GM19238 (cell line): ENCODE results near the gene TACR2.

Experiments
- DNase-seq: peaks from one replicate; pipeline ENCODE4 v3.0.0; 2011; ENCODE audit warnings: low spot score; ENCODE audit not compliant: insufficient read length

Gene TACR2

DNA sequence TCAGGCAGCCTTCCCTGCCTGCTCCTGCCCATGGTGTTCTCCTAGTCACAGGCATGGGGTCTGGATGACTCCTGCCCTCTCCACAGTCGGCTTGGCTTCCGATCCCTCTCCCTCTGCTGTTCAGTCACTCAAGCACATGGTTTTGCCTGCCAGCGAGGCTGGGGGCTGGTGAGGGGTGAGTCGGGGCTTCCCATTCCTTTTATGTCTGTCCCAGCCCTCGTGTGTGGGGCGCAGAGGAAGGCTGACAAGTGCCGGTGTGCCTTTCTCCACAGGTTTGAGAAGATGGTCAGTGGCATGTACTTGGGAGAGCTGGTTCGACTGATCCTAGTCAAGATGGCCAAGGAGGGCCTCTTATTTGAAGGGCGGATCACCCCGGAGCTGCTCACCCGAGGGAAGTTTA, 40.1 kb downstream of the TACR2 start:
- no peak for DNase-seq

DNA sequence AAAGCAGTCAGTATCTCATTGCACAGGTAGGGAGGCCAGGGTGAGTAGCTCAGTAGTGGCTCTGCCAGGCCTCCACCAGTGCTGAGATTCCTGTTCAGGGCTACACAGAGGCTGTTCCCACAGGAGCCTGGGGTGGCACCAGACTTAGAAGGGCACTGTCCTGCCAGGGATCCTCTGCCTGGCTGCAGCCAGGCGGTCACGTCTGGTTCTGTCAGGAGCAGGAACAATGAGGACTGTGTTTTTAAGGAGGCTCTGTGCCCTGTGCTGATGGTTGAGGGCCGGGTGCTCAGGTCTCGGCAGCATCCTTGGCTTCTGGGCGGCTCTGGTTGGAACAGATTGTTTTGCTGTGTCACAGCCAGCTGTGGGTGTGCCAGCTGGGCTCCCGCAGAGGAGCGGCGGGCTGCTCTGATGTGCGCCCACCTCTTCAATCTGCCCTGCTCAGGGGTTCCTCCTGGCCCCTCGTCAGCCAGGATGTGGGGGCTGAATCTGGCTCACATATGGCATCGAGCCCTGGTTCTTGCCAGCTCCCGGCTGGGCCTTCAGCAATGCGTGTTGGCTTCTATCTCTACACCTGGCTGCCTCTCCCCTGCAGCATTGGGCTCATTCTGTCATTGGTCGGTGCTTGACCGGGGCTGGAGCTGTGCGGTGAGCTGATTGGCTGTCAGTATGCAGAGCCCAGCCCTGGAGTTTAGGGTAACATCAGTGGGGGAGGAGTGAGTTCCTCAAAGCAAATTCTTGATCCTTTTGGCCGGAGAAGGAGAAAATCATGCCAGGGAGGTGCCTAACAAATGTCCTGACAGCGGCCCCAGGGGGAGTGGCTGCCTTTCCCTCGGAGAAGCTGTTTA, 41.2 kb downstream of the TACR2 start:
- DNase-seq, result no peak

DNA sequence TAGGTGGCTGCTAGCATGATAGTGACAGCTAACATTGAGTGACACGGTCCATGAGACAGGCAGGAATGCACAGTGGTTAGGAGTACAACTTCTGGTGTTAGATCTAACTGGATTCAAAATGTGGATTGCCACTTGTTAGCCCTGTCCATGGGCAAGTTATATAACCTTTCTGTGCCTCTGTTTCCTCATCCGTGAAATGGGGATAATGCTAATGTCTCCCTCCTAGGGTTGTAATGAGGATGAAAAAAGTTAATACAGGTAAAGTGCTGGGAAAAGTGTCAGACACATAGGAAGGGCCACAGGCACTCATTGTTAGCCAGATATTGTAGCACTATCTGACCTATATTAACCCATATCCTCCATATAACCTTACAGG, 41.8 kb downstream of the TACR2 start:
- DNase-seq, result no peak

DNA sequence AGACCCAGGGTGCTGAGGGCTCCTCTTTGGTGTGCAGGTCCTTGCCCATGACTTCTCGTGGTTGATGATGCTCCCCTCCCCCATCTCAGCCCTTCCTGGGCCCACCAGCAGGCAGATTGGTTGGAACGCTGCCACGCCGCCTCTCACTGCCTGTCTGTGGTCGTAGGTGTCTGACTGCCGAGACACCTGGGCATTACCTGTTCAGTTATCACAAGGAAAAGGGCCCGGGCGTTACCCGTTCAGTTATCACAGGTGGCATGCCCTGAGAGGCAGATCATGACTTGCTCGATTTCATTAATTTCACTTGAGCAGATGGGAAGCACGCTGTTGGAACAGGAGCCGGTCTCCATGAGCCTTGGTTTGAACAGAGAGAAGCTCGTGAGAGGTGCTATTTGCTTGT, 42.5 kb downstream of the TACR2 start:
- DNase-seq, result no peak

DNA sequence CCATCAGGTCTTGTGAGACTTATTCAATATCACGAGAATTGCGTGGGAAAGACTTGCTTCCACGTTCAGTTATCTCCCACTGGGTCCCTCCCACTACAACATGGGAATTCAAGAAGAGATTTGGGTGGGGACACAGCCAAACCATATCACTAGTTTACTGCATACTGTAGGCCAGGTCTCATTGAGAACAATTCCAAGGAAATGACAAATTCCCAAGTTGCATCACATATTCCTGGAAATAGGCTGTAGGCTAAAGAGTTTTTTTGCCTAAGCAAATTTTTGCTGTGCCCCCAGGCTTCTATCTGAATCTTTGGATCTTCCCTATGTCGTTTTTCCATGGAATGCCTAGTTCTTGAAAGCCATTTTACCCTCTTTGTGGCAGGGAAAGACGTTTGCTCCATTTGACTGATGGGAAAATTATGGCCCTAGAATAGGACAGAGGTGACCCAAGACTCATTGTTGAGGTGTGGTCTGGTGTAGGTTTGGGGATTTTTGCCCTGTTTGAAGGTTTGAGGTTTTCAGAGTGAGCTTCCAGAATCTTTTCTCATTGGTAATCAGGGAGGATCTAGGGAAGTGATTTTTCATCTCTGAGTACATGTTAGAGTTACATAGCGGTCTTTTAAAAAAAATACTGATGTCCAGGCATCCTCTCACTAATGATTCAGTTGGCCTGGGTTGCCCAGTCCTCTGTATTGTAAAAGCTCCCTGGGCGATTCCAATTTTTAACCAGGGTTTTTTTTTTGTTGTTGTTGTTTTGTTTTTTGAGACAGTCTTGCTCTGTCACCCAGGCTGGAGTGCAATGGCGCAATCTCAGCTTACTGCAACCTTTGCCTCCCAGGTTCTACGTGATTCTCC, 44.4 kb downstream of the TACR2 start:
- no peak for DNase-seq

DNA sequence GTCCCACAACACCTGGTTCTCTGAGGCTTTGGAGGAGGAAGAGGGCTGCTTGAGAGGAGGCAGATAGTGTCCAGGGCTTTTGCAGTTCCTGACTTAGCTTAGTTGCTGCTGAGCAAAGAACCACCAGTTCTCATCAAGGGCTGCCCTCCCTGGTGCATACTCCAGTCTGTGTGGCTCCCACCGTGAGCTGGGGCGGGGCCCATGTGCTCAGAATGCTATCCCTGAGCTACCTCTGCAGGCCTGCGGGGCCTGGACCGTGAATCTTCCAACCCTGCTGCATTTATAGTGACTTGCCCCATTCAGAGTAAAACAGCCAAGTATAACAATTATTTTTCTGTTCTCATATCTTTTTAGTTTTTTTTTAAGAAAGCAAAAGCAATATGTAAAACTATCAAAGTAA, 49.2 kb downstream of the TACR2 start:
- DNase-seq, result no peak

DNA sequence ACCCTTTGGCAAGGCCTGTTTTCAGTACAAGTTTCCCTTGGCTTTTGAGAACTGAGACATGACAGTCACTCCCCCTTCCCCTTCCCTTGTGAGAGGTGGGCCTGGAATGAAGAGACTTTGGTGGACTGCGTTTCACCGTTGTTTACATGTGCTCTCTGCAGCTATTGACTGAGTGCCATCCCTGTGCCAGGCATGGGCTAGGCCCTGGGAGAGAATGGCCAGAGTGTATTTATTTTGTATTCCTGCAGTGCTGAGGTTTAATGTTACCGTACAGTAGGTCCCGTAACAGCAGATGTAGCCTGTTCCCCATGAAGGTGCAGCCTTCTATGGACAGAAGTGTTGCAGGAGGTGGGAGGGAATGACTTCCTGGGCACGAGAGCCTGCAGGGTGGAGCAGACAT, 50.0 kb downstream of the TACR2 start:
- DNase-seq, result no peak

DNA sequence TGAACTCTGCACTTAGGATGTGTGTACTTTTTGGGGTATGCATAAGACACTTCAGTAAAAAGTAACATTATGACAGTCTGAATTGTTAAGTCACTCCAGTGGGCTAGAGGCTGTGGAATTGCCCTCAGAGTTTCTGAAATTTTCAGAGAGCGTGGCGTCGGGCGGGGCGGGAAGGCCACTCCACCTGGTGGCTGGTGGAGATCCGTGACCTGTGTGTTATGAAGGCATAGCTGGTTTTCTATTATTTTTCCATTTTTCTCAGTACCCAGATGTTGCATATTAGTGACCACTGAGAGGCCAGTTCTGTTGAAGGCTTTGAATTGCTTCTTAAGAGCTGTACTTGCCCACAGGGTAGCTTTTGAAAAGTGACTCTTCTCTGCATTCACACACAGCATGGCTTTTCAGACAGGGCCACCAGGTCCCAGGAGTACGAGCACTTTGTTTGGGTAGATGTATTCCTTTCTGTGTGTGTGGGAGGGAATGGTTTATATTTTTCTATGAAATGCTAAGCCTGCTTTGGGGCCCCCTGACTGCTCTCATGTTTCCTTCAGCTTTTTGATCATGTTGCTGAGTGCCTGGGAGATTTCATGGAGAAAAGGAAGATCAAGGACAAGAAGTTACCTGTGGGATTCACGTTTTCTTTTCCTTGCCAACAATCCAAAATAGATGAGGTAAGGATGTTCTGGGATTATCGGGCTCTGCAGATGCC, 52.3 kb downstream of the TACR2 start:
- no peak for DNase-seq

DNA sequence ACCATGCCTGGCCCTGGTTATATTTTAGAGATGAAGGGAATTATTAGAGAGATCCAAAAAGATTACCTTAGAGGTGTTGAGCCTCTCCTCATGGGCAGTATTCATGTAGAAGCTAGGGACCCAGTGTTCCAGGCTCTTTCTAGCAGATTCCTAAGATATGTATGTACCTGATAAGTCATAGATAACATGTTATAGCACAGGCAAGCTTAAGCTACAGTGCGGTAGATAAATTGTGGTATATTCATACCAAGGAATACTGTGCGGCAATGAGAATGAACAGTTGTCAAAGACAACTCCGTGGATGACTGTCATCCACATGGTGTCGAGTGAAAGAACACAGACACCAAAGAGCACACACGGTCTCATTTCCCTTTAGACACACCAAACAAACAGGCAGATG, 53.1 kb downstream of the TACR2 start:
- no peak for DNase-seq

DNA sequence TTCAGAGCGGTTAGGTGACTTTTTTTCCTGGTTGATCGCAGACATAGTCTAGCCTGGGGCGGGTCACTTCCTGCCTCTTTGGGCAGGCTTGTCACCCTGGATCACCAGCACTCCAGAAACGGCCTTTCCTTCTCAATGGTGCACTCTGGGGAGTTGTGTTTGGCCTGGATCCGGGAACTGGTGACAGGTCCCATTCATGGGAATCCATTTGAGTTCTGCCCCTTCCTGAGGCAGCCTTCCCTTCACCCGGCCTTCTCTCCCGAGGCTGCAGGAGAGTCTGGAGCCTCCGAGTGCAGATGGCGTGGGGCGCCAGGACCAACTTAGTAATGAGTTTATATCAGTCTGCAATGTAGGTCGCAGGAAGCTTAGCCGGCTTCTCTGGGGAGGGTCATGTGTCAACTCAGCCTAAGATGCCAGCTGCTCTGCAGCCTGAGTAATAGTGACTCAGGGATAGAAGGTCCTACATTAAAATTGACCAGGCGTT, 54.2 kb downstream of the TACR2 start:
- no peak for DNase-seq

DNA sequence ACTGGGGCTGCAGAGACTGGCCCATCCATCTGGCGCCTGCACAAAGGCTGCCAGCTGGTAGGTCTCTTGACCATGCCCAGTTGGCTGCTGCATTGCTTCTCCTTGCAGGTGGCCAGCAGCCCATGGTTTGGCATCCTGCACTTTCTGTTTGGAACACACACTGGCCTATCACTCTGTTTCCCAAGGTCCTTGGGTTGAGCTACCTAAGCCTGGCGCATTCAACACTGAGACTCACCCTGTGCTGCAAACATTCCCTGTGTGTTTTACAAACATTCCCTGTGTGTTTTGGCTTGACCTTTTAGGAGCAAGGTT, 55.5 kb downstream of the TACR2 start:
- no peak for DNase-seq

DNA sequence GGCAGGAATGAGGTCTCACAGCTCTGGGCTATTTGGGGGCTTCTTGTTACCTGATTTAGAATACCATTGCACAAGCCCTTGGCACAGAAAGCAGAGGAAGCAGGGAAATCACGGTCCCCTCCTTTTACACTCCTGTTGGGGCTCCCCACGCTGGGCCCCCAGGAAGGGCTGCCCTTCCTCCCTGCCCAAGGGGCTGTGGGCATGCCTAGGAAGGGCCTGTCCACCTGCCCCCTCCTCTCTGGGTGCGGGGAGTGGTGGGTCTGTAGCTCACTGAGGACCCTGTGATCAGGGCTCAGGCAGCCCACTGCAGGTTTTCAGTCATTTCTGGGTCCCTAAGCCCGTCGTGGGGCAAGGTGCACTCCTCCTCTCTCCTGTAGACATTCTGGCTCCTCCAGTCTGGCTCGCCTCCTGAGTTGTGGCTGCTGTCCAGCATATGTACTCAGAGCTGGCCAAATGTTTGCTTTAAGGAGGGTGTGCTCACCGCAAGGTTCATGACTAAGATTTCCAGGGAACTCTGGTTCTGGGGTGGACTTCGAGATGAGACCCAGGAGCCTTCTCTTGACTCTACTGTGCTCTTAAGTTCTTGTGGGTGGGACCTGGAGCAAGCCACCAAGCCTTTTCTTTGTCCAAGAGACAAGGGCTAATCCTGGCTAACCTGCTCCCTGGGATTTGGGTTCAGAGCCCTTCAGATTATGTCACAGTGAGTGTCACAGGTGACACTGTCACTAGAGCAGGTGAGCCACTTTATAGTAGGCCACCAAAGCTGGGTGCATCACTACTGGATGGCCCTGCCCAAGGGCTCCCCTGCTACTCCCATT, 56.0 kb downstream of the TACR2 start:
- DNase-seq, result no peak

DNA sequence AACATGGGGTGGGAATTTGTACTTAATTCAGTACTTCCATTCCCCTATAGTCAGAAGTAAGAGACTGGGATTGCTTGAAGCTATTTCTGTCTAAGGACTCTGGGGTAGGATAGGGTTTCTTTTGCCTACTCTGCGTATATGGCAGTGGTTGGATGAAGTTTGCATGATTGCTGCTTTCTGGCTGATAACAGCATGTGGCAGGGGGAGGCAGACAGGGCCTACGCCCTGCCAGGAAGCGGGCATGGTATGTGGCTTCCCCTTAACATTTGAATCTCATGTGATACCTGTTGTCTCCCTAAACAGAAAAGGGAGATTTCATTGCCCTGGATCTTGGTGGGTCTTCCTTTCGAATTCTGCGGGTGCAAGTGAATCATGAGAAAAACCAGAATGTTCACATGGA, 57.1 kb downstream of the TACR2 start:
- DNase-seq, result no peak

DNA sequence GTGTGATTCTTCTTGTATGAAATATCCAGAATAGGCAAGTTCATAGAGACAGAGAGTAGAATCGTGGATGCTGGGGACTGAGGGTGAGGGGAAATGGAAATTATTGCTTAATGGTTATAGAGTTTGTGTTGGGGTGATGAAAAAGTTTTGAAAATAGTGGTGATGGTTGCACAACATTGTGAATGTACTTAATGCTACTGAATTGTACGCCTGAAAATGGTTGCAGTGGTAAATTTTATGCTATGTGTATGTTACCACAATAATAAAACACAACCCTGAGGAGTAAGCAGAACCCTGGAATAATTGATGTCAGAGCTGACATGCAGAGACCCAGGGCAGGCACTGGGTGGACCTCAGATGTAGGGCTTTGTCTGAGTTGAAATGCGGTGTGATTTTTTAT, 57.6 kb downstream of the TACR2 start:
- DNase-seq, result no peak

DNA sequence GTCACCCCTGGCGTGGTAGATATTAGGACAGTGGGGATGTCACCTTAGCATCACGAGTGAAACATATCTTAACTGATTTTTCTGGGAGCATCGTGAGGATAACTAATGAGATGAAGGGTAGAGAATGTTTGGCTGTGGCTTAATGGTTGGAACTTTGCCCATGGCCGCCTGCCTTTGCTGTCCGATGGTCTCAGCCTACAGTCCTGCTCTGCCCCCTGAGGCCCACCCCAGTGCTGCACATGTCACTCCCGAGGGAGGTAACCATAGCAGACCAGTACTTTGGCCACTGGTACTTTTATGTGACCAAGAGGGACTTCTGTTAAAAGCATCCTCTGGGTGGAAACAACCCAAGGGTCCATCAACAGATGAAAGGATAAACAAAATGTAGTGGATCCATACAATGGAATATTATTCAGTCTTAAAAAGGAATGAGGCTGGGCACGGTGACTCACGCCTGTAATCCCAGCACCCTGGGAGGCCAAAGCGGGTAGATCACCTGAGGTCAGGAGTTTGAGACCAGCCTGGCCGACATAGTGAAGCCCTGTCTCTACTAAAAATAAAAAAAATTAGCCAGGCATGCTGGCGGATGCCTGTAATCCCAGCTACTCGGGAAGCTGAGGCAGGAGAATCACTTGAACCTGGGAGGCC, 58.4 kb downstream of the TACR2 start:
- DNase-seq, result no peak

DNA sequence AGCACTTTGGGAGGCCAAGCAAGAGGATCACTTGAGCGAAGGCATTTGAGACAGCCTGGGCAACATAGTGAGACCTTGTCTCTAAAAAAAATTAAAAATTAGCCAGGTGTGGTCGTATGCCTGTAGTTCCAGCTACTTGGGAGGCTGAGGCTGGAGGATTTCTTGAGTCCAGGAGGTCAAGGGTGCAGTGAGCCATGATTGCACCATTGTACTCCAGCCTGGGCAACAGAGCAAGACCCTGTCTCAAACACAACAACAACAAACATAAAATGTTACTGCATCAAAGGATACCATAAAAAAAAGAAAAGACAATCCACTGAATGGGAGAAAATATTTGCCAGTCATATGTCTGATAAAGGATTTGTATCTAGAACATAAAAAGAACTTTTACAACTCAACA, 60.5 kb downstream of the TACR2 start:
- no peak for DNase-seq

DNA sequence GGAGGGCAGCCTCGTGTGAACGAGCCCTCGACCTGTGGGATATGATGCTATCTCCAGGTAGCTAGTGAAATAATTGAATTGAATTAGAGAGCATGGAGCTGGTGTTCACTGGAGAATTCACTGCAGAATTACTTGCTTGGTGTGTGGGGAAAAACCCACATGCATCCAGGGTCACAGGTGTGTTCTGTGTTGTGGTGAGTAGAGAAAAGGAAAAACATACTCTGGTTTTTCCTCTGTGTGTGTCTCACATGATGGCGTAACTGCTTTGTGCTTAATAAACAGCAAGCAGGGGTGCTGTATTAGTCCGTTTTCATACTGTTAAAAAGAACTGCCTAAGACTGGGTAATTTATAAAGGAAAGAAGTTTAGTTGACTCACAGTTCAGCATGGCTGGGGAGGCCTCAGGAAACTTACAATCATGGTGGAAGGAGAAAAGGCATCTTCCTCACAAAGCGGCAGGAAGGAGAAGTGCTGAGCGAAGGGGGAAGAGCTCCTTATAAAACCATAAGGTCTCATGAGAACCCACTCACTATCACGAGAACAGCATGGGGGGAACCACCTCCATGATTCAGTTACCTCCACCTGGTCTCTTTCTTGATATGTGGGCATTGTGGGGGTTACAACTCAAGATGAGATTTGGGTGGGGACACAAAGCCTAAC, 62.6 kb downstream of the TACR2 start:
- no peak for DNase-seq
